ENCODE data around the gene RIN1. TPM values are rescaled to one million over a fixed set of nuclear protein-coding genes. Genes with fewer than 3 reads are reported as not detected.

Gene RIN1
- total and polyA plus RNA-seq, 2 experiments from 2014 or later: 2.5 to 8.2 TPM

DNA sequence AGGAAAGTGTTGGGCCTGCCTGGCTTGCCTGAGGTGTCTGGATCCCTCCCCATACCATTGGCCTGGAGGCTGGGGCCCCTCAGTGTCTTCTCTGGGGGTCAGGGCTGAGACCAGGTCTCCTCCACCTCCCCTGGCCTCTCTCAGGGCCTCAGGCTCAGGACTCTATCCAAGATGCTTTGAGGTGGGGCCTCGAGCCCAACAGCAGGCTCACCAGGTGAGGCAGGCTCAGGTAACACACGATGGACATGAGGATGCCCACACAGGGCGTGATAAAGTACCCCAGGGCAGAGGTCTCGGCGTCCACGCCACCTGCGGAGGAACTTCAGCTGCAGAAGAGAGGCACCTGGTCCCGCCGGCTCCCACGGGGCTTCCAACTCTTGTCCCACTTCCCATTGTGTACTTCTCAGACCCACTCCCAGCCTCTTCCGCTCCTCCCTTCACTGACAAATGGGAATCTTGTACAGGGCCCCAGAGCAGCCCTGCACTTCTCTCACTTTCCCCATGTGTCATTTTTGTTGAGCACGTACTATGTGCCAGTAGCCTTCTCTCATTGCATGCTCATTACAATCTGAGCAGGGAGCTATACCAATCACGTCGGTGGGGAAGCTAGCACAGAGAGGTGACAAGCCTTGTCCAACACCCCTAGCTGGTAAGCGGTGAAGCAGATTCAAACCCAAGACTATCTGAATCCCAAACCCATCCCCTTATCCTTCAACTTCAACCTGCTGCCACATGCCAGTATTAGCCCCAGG, 31.5 kb upstream of the RIN1 start:
- peaks cover 45% of the 10 kb centered on the region for H3F3A ChIP-seq (replicated peaks; ENCODE audit: low read depth)
- peaks cover 23% of the 10 kb centered on the region for H3K4me1 Mint-ChIP-seq
- ATAC-seq: no peak
- no peak for DNase-seq (ENCODE audit: low spot score)
- H4K20me1 ChIP-seq (replicated peaks; ENCODE audit: insufficient read depth): peaks cover 21% of the 10 kb centered on the region; the same call in 1 of the 2 replicates
- no peak overlapping the region; the same call in 2 of the 3 replicates for H3K4me3 Mint-ChIP-seq
- H3K36me3 Mint-ChIP-seq (ENCODE audit: low read depth): peaks cover 80% of the 10 kb centered on the region
- no peaks in the 10 kb centered on the region for H3K9me3 Mint-ChIP-seq
- no peak overlapping the region for H3K4me2 ChIP-seq
- H3K9me2 ChIP-seq (ENCODE audit: insufficient read depth): no peaks in the 10 kb centered on the region
- no peak overlapping the region for H3K27ac ChIP-seq (ENCODE audit: low read depth)
- peaks cover 26% of the 10 kb centered on the region; the same call in 1 of the 2 replicates for H3K36me3 ChIP-seq (ENCODE audit: insufficient read depth)
- H3K79me2 ChIP-seq (replicated peaks; ENCODE audit: insufficient read depth): peaks cover 23% of the 10 kb centered on the region
- no peak overlapping the region for H3K27ac Mint-ChIP-seq
- no peak overlapping the region for H2AFZ ChIP-seq
- H3K4me1 ChIP-seq (ENCODE audit: insufficient read depth): peaks cover 13% of the 10 kb centered on the region
- no peak for TF ChIP-seq ZNF331 (CRISPR knock-in tag; IDR thresholded peaks at IDR 0.05; ENCODE audit: low read depth)
- no peak for TF ChIP-seq ZNF114 (CRISPR knock-in tag; IDR thresholded peaks at IDR 0.05)
- no peak for TF ChIP-seq EZH2 (IDR thresholded peaks at IDR 0.05; ENCODE audit: low read depth, unreplicated experiment)
- TF ChIP-seq JUNB (IDR thresholded peaks at IDR 0.05; ENCODE audit: unreplicated experiment): no peak
- TF ChIP-seq, protein P1, sequence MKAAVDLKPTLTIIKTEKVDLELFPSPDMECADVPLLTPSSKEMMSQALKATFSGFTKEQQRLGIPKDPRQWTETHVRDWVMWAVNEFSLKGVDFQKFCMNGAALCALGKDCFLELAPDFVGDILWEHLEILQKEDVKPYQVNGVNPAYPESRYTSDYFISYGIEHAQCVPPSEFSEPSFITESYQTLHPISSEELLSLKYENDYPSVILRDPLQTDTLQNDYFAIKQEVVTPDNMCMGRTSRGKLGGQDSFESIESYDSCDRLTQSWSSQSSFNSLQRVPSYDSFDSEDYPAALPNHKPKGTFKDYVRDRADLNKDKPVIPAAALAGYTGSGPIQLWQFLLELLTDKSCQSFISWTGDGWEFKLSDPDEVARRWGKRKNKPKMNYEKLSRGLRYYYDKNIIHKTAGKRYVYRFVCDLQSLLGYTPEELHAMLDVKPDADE (IDR thresholded peaks at IDR 0.05): no peak
- TF ChIP-seq CREB1 (CRISPR knock-in tag; IDR thresholded peaks at IDR 0.05; ENCODE audit: low read depth): no peak
- no peak for TF ChIP-seq NANOG (IDR thresholded peaks at IDR 0.05; ENCODE audit: borderline replicate concordance)
- TF ChIP-seq, protein P2, sequence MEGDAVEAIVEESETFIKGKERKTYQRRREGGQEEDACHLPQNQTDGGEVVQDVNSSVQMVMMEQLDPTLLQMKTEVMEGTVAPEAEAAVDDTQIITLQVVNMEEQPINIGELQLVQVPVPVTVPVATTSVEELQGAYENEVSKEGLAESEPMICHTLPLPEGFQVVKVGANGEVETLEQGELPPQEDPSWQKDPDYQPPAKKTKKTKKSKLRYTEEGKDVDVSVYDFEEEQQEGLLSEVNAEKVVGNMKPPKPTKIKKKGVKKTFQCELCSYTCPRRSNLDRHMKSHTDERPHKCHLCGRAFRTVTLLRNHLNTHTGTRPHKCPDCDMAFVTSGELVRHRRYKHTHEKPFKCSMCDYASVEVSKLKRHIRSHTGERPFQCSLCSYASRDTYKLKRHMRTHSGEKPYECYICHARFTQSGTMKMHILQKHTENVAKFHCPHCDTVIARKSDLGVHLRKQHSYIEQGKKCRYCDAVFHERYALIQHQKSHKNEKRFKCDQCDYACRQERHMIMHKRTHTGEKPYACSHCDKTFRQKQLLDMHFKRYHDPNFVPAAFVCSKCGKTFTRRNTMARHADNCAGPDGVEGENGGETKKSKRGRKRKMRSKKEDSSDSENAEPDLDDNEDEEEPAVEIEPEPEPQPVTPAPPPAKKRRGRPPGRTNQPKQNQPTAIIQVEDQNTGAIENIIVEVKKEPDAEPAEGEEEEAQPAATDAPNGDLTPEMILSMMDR (conservative IDR thresholded peaks at IDR 0.05; ENCODE audit: low read depth in 2 of 2): no peak
- TF ChIP-seq, protein P3, sequence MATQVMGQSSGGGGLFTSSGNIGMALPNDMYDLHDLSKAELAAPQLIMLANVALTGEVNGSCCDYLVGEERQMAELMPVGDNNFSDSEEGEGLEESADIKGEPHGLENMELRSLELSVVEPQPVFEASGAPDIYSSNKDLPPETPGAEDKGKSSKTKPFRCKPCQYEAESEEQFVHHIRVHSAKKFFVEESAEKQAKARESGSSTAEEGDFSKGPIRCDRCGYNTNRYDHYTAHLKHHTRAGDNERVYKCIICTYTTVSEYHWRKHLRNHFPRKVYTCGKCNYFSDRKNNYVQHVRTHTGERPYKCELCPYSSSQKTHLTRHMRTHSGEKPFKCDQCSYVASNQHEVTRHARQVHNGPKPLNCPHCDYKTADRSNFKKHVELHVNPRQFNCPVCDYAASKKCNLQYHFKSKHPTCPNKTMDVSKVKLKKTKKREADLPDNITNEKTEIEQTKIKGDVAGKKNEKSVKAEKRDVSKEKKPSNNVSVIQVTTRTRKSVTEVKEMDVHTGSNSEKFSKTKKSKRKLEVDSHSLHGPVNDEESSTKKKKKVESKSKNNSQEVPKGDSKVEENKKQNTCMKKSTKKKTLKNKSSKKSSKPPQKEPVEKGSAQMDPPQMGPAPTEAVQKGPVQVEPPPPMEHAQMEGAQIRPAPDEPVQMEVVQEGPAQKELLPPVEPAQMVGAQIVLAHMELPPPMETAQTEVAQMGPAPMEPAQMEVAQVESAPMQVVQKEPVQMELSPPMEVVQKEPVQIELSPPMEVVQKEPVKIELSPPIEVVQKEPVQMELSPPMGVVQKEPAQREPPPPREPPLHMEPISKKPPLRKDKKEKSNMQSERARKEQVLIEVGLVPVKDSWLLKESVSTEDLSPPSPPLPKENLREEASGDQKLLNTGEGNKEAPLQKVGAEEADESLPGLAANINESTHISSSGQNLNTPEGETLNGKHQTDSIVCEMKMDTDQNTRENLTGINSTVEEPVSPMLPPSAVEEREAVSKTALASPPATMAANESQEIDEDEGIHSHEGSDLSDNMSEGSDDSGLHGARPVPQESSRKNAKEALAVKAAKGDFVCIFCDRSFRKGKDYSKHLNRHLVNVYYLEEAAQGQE (IDR thresholded peaks at IDR 0.05; ENCODE audit: unreplicated experiment): no peak
- no peak for TF ChIP-seq EZH2phosphoT487 (IDR thresholded peaks at IDR 0.05; ENCODE audit: unreplicated experiment)
- no peak for TF ChIP-seq POLR2AphosphoS5 (IDR thresholded peaks at IDR 0.05; ENCODE audit: low read depth)
- TF ChIP-seq STAT1 (IDR thresholded peaks at IDR 0.05; ENCODE audit: unreplicated experiment): no peak
- TF ChIP-seq, protein P4, sequence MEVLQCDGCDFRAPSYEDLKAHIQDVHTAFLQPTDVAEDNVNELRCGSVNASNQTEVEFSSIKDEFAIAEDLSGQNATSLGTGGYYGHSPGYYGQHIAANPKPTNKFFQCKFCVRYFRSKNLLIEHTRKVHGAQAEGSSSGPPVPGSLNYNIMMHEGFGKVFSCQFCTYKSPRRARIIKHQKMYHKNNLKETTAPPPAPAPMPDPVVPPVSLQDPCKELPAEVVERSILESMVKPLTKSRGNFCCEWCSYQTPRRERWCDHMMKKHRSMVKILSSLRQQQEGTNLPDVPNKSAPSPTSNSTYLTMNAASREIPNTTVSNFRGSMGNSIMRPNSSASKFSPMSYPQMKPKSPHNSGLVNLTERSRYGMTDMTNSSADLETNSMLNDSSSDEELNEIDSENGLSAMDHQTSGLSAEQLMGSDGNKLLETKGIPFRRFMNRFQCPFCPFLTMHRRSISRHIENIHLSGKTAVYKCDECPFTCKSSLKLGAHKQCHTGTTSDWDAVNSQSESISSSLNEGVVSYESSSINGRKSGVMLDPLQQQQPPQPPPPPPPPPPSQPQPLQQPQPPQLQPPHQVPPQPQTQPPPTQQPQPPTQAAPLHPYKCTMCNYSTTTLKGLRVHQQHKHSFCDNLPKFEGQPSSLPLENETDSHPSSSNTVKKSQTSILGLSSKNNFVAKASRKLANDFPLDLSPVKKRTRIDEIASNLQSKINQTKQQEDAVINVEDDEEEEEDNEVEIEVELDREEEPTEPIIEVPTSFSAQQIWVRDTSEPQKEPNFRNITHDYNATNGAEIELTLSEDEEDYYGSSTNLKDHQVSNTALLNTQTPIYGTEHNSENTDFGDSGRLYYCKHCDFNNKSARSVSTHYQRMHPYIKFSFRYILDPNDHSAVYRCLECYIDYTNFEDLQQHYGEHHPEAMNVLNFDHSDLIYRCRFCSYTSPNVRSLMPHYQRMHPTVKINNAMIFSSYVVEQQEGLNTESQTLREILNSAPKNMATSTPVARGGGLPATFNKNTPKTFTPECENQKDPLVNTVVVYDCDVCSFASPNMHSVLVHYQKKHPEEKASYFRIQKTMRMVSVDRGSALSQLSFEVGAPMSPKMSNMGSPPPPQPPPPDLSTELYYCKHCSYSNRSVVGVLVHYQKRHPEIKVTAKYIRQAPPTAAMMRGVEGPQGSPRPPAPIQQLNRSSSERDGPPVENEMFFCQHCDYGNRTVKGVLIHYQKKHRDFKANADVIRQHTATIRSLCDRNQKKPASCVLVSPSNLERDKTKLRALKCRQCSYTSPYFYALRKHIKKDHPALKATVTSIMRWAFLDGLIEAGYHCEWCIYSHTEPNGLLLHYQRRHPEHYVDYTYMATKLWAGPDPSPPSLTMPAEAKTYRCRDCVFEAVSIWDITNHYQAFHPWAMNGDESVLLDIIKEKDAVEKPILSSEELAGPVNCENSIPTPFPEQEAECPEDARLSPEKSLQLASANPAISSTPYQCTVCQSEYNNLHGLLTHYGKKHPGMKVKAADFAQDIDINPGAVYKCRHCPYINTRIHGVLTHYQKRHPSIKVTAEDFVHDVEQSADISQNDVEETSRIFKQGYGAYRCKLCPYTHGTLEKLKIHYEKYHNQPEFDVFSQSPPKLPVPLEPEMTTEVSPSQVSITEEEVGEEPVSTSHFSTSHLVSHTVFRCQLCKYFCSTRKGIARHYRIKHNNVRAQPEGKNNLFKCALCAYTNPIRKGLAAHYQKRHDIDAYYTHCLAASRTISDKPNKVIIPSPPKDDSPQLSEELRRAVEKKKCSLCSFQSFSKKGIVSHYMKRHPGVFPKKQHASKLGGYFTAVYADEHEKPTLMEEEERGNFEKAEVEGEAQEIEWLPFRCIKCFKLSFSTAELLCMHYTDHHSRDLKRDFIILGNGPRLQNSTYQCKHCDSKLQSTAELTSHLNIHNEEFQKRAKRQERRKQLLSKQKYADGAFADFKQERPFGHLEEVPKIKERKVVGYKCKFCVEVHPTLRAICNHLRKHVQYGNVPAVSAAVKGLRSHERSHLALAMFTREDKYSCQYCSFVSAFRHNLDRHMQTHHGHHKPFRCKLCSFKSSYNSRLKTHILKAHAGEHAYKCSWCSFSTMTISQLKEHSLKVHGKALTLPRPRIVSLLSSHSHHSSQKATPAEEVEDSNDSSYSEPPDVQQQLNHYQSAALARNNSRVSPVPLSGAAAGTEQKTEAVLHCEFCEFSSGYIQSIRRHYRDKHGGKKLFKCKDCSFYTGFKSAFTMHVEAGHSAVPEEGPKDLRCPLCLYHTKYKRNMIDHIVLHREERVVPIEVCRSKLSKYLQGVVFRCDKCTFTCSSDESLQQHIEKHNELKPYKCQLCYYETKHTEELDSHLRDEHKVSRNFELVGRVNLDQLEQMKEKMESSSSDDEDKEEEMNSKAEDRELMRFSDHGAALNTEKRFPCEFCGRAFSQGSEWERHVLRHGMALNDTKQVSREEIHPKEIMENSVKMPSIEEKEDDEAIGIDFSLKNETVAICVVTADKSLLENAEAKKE (CRISPR knock-in tag; IDR thresholded peaks at IDR 0.05): no peak
- H3K27me3 ChIP-seq (ENCODE audit: insufficient read depth): no peaks in the 10 kb centered on the region
- H3K27me3 Mint-ChIP-seq (ENCODE audit: insufficient read depth, low read depth, poor library complexity): peaks cover 31% of the 10 kb centered on the region
- no peak overlapping the region for H3K4me3 ChIP-seq
